DND-41 (cell line): ENCODE data around the gene IFT122.

Source experiments
- EZH2 ChIP-seq: IDR thresholded peaks from 3 replicates; pipeline ENCODE4 v1.6.1; 2012; ENCODE audit warnings: borderline replicate concordance, low read depth, mild to moderate bottlenecking, moderate library complexity, low read length, inconsistent platforms; ENCODE audit not compliant: severe bottlenecking
- TF ChIP-seq, protein P1 (sequence below): IDR thresholded peaks from 2 replicates; pipeline ENCODE4 v1.5.1; 2012; ENCODE audit warnings: borderline replicate concordance, low read length, moderate library complexity, mild to moderate bottlenecking; ENCODE audit not compliant: poor library complexity, severe bottlenecking; ENCODE audit errors: extremely low read depth

DNA sequence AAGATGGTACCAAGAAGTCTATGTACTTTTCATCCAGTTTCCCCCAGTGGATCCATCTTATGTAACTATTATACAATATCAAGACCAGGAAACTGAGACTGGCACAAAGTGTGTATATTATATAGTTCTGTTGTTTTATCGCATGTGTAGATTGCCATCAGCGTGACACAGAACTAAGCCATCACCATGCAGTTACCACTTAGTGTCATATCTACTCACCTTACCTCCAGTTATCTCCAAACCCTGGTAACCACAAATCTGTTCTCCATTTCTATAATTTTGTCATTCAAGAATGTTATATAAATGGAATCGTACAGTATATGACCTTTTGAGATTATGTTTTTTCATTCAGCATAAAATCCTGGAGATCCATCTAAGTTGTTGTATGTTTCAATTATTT lies 23.1 kb downstream of the IFT122 start:
- TF ChIP-seq, protein P1, sequence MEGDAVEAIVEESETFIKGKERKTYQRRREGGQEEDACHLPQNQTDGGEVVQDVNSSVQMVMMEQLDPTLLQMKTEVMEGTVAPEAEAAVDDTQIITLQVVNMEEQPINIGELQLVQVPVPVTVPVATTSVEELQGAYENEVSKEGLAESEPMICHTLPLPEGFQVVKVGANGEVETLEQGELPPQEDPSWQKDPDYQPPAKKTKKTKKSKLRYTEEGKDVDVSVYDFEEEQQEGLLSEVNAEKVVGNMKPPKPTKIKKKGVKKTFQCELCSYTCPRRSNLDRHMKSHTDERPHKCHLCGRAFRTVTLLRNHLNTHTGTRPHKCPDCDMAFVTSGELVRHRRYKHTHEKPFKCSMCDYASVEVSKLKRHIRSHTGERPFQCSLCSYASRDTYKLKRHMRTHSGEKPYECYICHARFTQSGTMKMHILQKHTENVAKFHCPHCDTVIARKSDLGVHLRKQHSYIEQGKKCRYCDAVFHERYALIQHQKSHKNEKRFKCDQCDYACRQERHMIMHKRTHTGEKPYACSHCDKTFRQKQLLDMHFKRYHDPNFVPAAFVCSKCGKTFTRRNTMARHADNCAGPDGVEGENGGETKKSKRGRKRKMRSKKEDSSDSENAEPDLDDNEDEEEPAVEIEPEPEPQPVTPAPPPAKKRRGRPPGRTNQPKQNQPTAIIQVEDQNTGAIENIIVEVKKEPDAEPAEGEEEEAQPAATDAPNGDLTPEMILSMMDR = no peak
- no peak for TF ChIP-seq EZH2
